GM20000 (cell line): ENCODE results near the gene ZNF74.
"Not testable (repeated sequence)": the region's sequence is repeated elsewhere in the genome, so short reads cannot be mapped to it uniquely, and the experiment has no call there.

Experiments
- DNase-seq: peaks from one replicate; pipeline ENCODE4 v3.0.0; 2012; ENCODE audit warnings: low spot score
- TF ChIP-seq, protein P1 (sequence below): IDR thresholded peaks from 2 replicates; pipeline ENCODE4 v1.5.1; 2012; ENCODE audit warnings: mild to moderate bottlenecking, control low read depth; ENCODE audit errors: extremely low read depth, missing control alignments

ZNF74 gene

DNA sequence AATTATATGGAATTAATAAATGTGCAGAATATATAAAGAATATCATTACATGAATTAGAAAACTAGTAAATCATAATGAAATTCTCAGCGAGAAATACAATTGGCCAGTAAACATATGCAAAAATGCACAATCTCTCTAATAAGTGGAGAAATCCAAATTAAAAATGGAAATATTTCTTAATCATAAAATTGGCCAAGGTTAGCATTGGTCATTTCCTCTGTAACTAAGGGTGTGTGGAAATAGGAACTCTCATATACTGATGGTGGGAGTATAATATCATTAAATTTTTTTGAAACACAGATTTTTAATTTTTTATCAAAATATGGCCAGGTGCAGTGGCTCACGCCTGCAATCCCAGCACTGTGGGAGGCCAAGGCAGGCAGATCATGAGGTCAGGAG is 7.6 kb upstream of the ZNF74 start:
- TF ChIP-seq, protein P1, sequence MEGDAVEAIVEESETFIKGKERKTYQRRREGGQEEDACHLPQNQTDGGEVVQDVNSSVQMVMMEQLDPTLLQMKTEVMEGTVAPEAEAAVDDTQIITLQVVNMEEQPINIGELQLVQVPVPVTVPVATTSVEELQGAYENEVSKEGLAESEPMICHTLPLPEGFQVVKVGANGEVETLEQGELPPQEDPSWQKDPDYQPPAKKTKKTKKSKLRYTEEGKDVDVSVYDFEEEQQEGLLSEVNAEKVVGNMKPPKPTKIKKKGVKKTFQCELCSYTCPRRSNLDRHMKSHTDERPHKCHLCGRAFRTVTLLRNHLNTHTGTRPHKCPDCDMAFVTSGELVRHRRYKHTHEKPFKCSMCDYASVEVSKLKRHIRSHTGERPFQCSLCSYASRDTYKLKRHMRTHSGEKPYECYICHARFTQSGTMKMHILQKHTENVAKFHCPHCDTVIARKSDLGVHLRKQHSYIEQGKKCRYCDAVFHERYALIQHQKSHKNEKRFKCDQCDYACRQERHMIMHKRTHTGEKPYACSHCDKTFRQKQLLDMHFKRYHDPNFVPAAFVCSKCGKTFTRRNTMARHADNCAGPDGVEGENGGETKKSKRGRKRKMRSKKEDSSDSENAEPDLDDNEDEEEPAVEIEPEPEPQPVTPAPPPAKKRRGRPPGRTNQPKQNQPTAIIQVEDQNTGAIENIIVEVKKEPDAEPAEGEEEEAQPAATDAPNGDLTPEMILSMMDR = no peak
- no peak for DNase-seq

DNA sequence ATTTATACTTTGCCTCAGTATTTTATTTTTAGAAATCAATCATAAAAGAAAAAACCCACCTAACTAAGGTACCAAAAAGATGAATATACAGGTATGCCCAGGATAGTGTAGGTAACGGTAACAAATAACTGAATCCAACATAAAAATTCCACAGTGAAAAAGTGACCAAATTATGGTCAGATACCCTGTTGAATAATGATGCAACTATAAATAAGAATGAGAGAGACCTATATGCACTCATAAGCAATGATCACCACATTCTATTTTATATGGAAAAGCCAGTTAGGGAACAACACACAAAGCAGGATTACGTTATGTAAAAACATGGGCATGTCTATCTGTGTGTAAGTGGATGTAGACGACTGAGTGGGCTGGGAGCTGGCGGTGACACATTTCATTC is 7.0 kb upstream of the ZNF74 start:
- TF ChIP-seq, protein P1 = no peak

DNA sequence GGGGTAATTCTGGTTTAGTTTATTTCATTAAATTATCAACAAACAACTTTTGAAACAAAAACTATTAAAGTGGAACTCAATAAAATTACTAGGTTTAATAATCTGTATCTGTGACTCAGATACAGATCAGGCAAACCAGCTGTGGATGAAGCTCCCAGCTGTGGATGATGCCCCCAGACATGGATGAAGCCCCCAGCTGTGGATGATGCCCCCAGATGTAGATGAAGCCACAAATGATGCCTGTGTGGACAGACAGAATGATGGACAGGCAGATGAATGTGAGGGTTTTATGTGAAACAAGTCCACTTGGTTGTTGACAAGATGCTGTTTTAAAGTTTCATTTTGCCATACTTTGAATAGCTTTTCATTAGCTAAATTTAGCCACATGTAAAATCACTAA is 5.8 kb upstream of the ZNF74 start:
- DNase-seq = no peak
- TF ChIP-seq, protein P1 = no peak

More for the DNA sequence above, 7.0 kb upstream of the ZNF74 start:
- DNase-seq = no peak

DNA sequence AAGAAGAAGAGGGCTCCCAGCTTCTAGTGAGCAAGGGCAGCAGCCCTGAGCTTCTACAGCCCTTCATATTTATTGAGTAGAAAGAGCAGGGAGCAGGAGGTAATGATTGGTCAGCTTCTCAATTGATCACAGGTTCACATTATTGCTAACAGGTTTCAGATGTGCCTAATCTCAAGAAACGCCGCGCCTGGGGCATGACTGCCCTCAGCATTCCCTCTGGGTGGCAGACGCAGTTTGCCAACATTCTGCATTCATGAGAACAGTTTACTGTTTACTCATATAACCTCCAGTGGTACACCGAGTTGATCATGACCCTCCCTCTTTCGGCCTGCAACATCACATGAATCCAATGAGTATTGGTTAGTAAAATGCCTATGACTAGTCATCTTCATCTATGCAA is 4.7 kb upstream of the ZNF74 start:
- TF ChIP-seq, protein P1 = no peak
- DNase-seq = no peak

DNA sequence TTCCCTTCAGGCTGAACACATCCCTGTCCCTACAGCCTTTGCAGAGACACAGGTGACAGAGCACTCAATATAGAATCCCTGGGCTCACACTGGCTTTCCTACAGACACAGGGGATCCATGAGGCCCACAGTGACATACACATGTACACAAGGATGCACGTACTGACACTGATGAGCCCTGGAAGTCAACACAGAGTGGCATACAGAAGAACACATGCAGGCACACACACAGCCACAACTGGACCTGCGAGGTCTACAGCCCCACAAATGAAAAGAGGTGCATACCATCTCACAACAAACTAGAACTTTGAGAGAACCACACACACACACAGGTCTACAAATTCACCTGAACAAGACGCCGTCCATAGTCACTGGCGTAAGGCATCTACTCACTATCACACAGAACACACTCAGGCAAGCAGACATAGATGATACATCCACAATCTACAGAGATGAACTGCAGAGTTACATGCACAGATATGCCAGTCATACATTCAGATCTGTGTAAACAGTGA is 3.5 kb upstream of the ZNF74 start:
- no peak for DNase-seq
- TF ChIP-seq, protein P1 = no peak

DNA sequence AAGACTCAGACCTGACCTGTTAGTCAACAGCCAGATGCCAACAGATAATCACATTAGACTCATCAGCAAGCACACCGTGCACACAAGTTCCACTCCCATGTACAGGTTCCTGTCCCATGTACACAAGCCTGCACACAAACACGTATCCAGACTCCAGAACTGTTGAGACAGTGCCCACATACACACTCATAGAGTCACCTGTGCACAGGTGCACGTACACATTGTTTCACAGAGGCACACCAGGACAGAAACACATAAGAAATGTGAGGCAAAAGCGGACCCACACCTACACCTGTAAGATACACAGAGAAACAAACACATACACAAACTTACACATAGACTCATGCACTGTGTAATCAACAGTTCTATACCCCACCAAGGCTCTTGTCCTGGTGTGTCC is 2.7 kb upstream of the ZNF74 start:
- TF ChIP-seq, protein P1 = no peak
- no peak for DNase-seq

DNA sequence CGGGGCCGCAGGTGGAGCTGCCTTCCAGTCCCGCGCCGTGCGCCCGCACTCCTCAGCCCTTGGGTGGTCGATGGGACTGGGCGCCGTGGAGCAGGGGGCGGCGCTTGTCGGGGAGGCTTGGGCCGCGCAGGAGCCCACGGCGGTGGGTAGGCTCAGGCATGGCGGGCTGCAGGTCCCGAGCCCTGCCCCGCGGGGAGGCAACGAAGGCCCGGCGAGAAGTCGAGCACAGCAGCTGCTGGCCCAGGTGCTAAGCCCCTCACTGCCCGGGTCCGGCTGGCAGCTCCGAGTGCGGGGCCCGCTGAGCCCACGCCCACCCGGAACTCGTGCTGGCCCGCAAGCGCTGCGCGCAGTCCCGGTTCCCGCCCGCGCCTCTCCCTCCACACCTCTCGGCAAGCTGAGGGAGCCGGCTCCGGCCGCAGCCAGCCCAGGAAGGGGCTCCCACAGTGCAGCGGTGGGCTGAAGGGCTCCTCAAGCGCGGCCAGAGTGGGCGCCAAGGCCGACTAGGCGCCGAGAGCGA is 1.5 kb upstream of the ZNF74 start:
- not testable (repeated sequence) for DNase-seq

DNA sequence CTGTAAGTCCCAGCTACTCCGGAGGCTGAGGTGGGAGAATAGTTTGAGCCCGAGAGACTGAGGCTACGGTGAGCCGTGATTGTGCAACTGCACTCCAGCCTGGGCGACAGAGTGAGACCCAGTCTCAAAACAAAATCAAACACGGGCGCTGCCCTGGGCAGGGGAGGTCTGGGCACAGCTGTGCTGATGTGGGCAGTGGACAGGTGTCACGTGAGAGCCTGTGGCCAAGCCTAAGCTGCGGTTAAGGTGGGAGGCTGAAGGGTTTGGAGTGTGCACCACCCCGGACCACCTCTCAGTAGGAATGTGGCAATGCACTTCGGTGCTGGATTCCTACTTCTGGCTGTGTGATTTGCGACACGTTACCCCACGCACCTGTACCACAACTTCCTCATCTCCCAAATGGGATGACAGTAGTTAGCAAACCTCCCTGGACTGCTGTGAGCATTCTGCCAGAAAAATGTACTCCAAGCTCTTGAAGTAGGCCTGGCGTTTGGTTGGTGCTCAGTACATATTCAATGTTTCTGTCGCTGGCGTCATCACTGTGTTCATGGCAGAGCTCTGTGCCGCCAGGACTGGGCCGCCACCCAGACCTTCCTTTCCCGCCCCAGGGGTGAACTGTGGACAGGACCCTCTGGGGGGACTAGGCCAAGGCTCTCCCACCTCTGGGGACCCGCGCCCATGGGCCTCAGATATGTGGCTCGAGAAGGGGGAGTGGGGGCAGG is 807 bp upstream of the ZNF74 start:
- no peak for DNase-seq
- TF ChIP-seq, protein P1 = no peak
